HG03196 (cell line): ENCODE measurements around the gene GHRHR.

Source experiments
- ATAC-seq: cut with Tn5 transposase; IDR thresholded peaks from one replicate; pipeline ENCODE4 v1.9.1; 2021; ENCODE audit not compliant: unreplicated experiment

GHRHR gene

DNA sequence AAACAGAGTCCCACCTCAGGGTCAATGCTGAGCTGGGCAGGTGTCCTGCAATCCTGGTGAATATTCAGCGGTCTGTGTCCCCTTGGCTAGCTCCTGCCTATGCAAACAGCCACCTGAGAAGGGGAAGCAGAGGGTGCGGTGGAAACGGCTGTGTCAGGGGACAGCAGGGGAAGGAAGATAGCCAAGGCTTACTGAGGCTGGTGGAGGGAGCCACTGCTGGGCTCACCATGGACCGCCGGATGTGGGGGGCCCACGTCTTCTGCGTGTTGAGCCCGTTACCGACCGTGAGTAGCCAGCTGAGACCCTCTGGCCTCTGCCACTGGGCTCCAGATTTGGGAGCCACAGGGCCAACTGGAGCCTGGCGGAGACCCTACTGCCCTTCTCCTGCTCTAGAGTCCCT is at the start of gene GHRHR:
Gene GHRHR (plus strand): TSS at position 112 of the 400 bp plus-strand sequence. CDS start 116 bp downstream, at position 228.
- no peak for ATAC-seq

DNA sequence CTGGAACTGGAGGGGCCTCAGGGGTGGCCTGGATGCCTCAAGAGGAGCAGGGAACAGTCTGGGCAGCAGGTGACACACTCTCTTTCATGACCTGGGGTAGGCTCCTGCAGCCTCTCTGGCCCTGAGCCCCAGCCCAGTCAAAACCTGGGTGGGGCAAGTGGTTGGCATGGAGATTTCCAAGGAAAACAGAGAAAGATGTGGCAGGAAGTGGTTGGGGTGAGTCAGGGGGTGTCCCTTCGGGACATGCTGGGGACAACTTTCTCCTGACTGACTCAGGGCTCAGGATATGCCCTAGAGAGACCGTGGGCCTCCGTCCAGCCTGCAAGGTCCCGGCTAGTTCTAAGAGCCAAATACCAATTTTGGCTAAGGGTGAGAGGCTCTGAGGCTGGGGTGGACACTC is 49.2 kb upstream of the GHRHR start:
- no peak for ATAC-seq

DNA sequence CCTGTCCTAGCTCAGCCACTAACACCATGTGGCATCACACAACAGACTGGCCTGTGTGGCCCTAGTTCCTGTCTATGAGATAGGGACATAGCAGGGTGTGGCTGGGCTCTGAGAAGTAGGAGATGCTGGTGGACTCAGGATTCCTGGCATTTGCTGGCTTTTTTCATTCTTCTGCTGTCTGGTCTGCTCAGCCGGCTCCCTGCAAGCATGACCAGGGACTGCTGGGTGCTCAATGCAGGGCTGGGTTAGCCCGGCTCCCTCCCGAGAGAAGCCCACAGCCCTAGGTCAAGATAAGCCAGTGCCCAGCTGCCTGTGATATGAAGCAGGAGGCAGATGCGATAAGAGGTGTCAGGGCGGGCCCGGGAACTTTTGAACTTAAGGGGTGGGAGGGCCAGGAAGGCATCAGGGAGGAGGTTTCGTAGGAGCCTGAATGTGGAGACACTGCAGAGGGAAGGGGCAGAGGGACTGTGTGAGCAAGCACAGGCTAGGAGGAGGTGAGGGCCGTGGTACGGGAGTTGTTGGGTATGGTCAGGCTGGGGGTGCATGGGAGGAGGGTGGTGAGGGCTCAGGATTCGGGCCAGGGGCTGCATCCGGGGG is 48.6 kb upstream of the GHRHR start:
- no peak for ATAC-seq

DNA sequence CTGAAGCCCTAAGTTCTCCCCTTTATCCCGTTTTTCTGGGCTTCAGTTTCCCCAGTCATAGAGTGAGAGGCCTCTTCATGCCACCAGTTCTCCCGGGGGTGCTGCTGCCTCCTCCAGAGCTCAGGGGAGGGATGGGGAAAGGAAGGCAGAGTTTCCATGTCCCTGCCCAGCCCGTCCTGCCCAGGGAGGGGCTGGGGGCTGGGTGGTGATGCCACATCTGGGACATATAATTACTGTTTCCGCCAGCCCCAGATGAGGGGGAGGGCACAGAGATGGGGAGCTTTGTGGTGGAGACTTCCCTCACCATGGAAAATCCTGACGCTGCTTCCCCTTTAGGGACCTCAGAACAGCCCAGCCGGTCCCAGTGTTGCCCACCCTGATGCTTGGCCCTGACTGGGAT is 48.0 kb upstream of the GHRHR start:
- ATAC-seq = no peak

DNA sequence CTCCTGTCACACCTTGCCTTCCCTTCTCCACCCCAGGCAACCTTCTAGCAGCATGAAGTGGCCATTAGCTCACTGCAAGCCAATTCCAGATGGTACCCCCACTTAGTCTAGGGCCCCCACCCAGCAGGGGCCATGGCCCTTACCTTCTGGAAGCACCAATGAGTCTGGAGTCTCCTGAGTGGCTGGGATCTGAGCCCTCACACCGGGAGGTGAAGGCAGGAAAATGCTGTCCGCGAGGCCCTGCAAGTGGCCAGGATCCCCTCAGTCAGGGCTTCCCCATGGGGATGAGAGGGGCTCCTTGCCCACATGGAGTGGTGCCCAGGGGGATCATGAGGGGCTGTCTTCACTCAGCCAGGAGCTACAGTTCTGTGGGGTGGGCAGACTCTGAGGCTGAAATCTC is 47.5 kb upstream of the GHRHR start:
- ATAC-seq = no peak

DNA sequence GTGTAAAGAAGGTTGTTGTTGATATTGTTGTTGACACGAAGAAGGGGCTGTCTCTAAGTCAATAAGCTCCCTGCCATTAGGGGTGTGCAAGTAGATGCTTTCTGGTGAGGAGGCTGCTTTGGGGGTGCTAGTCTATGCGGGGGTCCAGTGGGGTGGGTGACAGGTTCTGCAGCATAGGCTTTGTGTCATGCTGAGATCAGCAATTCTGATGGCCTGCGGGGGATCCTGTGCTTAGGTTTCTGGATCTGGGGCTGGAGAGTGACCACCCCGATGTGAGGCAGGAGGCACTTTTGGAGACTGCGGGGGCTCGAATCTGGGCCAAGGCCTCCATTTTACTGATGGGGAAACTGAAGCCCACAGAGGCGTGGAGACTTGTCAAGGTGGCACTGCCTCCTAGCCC is 47.0 kb upstream of the GHRHR start:
- no peak for ATAC-seq

DNA sequence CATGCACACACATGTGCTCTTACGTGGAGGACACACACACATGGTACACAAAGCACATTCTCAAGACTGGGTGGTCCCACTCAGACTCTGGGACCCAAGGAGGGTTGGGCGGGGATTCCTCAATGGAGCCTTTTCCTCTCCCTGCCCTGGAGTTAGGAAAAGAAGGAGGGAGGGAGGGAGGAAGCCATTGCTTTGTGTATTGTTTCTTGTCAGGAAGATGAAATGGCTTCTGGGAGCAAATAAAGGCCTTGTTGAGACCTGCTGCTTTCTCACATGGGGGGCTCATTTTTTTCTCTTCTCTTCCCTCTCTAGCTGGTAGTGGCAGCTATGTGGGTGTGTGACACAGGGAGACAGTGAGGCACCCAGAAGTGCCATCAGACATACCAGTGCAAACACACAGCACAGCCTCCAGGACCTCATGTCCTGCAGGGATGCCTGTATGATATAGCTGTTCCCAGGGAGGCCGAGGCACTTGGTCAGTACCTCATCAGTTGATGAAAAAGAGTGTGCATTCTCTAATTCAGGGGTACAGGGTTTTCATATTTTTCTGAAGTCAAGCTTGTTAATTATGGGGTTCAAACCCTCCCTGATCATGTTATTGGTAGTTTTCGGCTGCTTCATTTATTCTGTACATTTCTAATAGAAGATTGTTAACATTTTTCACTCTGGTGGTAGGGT is 46.4 kb upstream of the GHRHR start:
- ATAC-seq = no peak

DNA sequence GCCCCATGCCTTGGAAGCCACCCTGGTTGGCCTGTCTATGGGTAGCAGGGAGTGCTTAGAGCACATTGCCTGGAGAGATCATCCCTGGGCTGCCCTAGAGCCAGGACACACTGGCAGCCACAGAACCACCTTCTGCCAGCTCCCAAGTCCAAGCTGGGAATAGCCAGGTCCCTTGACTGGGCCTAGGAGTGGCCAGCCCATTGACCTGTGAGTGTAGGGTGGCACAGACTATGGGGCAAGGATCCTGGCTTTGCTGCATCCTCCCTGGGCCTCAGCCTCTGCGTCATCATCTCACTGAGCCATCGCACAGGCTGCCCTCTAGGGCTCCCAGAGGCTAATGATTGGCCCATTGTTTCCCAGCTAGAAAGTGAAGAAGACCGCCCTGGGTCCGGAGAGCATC is 45.1 kb upstream of the GHRHR start:
- ATAC-seq = no peak

DNA sequence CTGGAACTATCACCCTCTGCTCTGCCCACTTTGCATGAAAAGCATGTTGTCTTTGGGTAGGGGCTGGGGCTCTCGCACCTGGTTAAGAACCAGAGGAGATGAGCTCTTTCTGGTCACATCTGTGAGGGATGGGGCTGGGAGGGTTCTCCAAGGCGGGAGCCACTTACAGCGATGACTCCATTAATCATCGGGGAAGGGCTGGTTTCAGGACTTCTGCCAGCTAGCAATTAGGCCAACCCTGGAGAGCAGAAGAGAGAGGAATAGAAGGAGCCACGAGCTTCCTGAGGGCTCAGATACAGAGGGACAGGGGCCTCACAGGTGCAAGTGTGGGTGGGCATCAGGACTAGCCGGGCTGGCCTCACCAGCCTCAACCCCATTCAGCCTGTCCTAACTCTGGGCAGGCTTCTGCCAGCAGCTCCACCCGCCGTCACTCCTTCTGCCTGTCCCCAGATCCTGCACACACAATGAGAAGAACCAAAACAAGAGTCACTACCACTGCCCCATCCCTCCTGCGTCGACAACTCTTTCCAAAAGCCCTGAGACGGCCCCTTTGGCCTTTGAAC is 43.7 kb upstream of the GHRHR start:
- ATAC-seq = no peak

DNA sequence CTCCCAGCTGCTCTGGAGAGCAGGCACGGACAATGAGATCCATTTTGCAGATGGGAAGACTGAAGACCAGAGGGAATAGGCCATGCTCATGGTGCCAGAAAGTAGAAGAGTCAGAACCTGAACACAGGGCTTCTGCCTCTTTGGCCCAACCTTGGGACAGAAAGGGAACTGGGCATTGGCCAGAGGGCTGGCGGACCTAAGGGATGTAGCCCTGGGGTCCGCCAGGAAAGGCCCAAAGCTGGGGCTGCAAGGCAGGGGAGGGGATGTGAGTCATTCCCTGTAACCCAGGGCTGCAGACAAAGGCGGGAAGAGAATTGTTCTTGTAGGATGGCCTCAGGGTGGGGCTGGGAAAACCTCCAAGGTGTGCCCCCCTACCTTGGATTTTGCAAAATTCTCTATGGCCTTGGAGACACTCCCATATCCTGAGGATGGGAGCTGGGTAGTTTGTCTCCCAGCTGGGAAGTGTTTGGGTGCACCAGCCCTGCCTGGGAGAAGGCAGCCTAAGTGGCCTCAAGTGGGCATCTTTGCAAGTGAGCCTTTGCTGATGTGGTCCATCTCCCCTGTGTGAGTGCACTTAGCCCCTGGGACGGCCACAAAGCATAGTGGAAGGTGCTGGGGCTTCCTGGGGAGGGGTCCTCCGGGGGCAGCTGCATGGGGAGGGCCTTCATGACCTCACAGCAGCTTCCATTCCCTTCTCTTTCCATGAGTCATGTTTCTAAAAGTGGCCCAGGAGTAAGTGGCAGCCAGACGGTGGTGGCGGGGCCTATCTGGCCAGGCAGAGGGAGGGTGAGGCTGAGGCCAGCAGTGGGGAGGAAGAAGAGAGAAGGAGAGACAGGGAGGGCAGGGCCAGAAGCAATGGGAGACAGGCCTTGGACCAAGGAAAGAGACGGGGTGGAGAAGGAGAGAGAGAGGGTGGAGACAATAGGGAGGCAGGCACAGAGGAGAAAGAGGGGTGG is 42.9 kb upstream of the GHRHR start:
- no peak for ATAC-seq

DNA sequence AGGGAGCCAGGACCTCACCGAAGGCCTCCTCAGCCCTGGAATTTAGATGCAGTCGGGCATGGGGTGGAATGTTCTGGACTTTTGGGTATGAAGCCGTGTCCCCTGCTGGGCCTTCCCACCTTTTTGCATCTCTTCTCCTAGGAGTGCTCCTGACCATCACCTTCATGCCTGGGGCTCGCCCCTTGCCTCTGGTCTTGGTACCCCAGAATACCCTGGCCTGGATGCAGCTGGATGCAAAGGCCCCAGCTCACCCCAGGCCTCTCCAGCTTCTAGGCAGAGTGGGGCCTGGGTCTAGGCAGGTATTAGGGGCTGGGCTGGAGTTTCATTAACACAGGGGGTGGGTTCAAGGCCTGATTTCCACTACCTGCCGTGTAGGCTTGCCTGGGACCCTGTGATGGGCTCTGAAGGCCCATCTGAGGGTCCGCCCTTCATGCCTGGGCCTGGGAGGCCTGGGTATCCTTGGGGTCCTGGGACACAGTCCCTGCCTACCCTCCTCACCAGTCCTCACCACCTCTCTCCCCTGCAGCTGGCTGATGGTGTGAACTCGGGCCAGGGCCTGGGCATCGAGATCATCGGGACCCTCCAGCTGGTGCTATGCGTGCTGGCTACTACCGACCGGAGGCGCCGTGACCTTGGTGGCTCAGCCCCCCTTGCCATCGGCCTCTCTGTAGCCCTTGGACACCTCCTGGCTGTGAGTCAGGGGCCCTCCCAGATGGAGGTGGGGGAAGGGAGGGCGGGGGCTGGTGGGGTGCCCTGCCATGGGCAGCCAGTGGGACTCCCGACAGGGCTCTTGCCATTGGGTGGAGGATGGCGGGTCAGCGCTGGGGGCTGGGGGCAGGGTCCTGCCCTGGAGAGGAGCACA is 42.0 kb upstream of the GHRHR start:
- no peak for ATAC-seq

DNA sequence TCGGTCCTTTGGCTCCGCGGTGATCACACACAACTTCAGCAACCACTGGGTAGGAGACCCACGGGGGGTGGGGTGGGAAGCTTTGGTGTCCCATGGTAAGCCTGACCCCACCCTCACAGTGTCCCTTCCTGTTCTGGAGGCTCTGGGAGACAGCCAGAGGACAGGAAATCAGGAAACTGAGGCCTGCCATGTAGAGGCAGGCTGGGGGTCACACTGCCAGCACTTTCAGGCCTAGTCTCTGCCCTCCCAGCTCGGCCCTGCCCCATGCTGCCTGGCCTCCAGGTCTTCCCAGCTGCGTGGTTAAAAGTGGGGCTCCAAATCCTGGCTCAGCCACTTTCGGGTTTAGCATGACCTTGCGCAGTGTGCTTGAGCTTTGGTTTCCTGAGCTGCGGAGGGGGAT is 41.2 kb upstream of the GHRHR start:
- ATAC-seq = no peak

DNA sequence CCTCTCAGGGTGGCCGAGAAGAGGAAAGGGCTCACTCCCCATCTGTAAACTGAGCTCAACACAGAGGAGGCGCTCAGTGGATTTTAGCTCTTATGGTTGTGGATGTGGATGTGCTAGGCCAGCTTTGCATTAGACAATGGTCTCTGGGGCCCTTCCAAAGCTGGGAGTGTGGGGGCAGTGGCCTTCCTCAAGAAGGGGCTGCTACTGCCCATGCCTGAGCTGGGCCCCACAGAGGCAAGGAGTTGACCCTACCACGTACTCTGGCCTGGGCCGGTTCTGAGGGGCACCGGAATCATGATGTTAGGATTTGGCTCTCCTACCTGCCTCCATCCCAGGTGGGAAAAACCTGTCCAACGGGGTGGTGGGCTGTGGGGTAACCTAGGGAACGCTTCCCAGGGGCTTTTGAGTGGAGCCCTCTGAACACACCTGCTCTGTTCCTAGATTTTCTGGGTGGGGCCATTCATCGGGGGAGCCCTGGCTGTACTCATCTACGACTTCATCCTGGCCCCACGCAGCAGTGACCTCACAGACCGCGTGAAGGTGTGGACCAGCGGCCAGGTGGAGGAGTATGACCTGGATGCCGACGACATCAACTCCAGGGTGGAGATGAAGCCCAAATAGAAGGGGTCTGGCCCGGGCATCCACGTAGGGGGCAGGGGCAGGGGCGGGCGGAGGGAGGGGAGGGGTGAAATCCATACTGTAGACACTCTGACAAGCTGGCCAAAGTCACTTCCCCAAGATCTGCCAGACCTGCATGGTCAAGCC is 40.6 kb upstream of the GHRHR start:
- no peak for ATAC-seq

DNA sequence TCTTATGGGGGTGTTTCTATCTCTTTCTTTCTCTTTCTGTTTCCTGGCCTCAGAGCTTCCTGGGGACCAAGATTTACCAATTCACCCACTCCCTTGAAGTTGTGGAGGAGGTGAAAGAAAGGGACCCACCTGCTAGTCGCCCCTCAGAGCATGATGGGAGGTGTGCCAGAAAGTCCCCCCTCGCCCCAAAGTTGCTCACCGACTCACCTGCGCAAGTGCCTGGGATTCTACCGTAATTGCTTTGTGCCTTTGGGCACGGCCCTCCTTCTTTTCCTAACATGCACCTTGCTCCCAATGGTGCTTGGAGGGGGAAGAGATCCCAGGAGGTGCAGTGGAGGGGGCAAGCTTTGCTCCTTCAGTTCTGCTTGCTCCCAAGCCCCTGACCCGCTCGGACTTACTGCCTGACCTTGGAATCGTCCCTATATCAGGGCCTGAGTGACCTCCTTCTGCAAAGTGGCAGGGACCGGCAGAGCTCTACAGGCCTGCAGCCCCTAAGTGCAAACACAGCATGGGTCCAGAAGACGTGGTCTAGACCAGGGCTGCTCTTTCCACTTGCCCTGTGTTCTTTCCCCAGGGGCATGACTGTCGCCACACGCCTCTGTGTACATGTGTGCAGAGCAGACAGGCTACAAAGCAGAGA is 39.9 kb upstream of the GHRHR start:
- no peak for ATAC-seq

DNA sequence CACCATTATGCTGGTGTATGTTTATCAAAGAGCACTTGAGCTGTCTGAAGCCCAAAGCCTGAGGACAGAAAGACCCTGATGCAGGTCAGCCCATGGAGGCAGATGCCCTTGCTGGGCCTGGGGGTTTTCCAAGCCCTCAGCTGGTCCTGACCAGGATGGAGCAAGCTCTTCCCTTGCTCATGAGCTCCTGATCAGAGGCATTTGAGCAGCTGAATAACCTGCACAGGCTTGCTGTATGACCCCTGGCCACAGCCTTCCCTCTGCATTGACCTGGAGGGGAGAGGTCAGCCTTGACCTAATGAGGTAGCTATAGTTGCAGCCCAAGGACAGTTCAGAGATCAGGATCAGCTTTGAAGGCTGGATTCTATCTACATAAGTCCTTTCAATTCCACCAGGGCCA is 39.1 kb upstream of the GHRHR start:
- no peak for ATAC-seq

DNA sequence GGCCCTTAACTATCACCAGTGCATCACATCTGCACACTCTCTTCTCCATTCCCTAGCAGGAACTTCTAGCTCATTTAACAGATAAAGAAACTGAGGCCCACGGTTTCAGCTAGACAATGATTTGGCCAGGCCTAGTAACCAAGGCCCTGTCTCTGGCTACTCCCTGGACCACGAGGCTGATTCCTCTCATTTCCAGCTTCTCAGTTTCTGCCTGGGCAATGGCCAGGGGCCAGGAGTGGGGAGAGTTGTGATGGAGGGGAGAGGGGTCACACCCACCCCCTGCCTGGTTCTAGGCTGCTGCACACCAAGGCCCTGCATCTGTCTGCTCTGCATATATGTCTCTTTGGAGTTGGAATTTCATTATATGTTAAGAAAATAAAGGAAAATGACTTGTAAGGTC is 38.6 kb upstream of the GHRHR start:
- ATAC-seq = no peak

DNA sequence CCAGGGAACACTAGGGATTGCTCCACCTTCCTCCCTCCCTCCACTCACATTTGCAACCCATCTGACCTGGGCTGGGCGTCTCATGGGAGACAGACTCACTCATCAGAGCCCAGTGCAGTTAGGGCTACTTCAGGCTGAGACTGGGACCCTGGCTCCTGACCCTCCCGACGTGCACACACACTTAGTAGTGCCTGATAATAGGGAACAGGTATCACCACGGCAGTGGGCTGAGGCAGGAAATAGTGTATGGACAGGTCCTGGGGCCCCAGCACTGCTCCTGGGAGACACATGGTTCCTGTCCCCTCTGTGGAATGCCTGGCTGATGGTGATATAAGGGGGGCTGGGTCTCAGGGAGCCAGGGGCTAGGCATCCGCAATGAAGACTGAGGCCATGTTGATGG is 37.8 kb upstream of the GHRHR start:
- ATAC-seq = no peak

DNA sequence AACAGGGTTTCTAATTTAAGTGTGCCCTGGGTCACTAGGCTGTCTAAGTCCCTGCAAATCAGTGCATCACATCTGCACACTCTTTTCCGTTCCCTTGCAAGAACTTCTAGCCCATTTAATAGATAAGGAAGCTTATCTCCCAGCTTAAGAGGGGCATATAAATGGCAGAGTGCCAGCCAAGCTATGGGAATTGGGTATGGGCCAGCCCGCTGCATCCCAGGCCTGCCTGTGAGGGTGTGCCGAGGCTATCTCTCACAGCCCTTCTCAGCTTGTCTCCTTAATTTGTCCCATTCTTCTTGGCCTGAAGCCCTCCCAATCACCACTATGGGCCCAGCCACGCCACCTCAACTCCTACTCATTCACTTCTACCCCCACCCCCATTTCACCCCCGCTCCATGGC is 37.4 kb upstream of the GHRHR start:
- ATAC-seq = no peak

DNA sequence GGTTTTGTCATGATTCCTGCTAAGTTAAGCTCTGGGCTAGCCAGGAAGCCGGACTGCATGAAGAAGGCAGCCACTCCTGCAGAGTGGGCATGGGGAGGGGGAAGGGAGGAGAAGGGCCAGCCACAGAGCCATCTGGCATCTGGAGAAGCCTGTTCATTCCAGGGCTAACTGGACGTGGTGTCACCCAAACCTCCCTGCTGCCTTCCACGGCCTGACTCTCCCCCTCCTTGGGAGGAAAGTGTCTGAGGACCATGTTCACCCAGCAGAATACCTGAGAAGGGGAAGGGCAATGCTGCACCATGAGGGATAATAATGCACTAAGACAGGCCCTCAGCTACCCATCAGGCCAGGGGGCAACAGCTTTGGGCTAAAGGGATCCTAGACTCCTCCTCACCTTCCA is 36.7 kb upstream of the GHRHR start:
- ATAC-seq = no peak

DNA sequence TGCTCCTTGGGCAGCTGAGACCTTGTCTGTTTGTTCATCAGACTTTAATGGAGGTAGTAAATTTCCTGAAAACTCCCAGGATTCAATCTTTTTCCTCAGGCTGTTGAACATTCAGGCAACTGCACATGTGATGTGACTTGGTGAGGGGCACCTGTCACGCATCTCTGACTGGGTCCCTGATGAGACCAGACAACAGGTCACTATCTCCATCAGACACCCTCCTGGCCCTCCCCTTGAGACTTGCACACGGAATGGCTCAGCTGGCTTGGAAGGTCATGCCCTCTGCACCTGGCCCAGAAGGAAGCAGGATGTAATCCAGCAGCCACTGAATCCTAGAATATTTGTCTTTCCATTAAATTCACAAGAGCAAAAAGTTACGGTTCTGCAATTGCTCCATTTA is 36.2 kb upstream of the GHRHR start:
- no peak for ATAC-seq
